HL-60 (cell line): ENCODE data around the gene VIPAS39.

Experiments
- DNase-seq, 2 experiments: peaks; one replicate each; pipeline ENCODE4 v3.0.0-alpha.2; 2010 to 2020; ENCODE audit warnings: low read depth in 1 of 2, low spot score in 1 of 2
- H3K27ac ChIP-seq: fragments of 250-450 bp; sonication (Bioruptor Pico); replicated peaks from 2 replicates; pipeline ENCODE4 v1.5.1; 2020; ENCODE audit warnings: mild to moderate bottlenecking, moderate library complexity
- H3K27me3 ChIP-seq: fragments of 250-450 bp; sonication (Bioruptor Pico); 2 replicates; pipeline ENCODE4 v1.5.1; 2021; ENCODE audit warnings: mild to moderate bottlenecking, moderate library complexity; ENCODE audit not compliant: insufficient read depth, poor library complexity, severe bottlenecking
- H3K4me3 ChIP-seq: replicated peaks from 2 replicates; pipeline ENCODE4 v1.5.1; 2011; ENCODE audit warnings: mild to moderate bottlenecking, control low read depth, low read length; ENCODE audit not compliant: insufficient read depth
- CTCF ChIP-seq: IDR thresholded peaks from one replicate; pipeline ENCODE4 v1.5.1; 2011; ENCODE audit warnings: low read length, control low read depth, inconsistent platforms; ENCODE audit not compliant: insufficient read depth
- GABPA ChIP-seq: IDR thresholded peaks from 2 replicates; pipeline ENCODE4 v1.6.1; 2012; ENCODE audit warnings: low read depth
- POLR2AphosphoS5 ChIP-seq: IDR thresholded peaks from 2 replicates; pipeline ENCODE4 v1.6.1; 2012; ENCODE audit warnings: low read depth
- REST ChIP-seq: IDR thresholded peaks from 2 replicates; pipeline ENCODE4 v1.6.1; 2012; ENCODE audit warnings: low read depth; ENCODE audit not compliant: insufficient replicate concordance
- SPI1 ChIP-seq: IDR thresholded peaks from 2 replicates; pipeline ENCODE4 v1.6.1; 2012; ENCODE audit warnings: low read depth, mild to moderate bottlenecking, borderline replicate concordance

VIPAS39 gene

GRCh38 chr14:77469539-77469938 lies 12.1 kb upstream of the VIPAS39 start:
- no peaks in the 10 kb centered on the region for H3K27me3 ChIP-seq
- DNase-seq = no peak
- H3K4me3 ChIP-seq = no peak overlapping the region
- no peak for TF ChIP-seq CTCF
- no peak for TF ChIP-seq POLR2AphosphoS5
- TF ChIP-seq GABPA = no peak
- TF ChIP-seq REST = no peak
- TF ChIP-seq SPI1 = no peak
- H3K27ac ChIP-seq = no peak overlapping the region

- TF ChIP-seq POLR2AphosphoS5 (no peak), GABPA (no peak), CTCF (no peak), REST (no peak), SPI1 (no peak)
- Histone ChIP-seq H3K27ac (no peak overlapping the region), H3K27me3 (no peaks in the 10 kb centered on the region), H3K4me3 (no peak overlapping the region)
- no peak for DNase-seq
These were observed 11.7 kb upstream of the VIPAS39 start for GRCh38 chr14:77469067-77469505.

GRCh38 chr14:77467801-77468200 lies 10.4 kb upstream of the VIPAS39 start:
- Histone ChIP-seq H3K27ac (no peak overlapping the region), H3K27me3 (no peaks in the 10 kb centered on the region), H3K4me3 (no peak overlapping the region)
- no peak for TF ChIP-seq CTCF
- DNase-seq = no peak

- TF ChIP-seq GABPA (no peak), POLR2AphosphoS5 (no peak), CTCF (peak; percentile 15), REST (no peak), SPI1 (no peak)
- DNase-seq = peak; percentile 17 to 52
- no peaks in the 10 kb centered on the region for H3K27me3 ChIP-seq
- H3K27ac ChIP-seq = peak overlapping the region; percentile 96
- H3K4me3 ChIP-seq = peak overlapping the region; percentile 90
These were observed 1.8 kb upstream of the VIPAS39 start for GRCh38 chr14:77459072-77459723.
